NT2/D1 (cell line): ENCODE results near the gene THSD7A.

Experiments
- DNase-seq: peaks from one replicate; pipeline ENCODE4 v3.0.0-alpha.2; 2011; ENCODE audit warnings: low read depth, low spot score
- H3K27me3 ChIP-seq: 2 replicates; pipeline ENCODE4 v1.6.0; 2011; ENCODE audit warnings: mild to moderate bottlenecking; ENCODE audit not compliant: insufficient read length, insufficient read depth
- H3K36me3 ChIP-seq: 2 replicates; pipeline ENCODE4 v1.6.1; 2011; ENCODE audit warnings: mild to moderate bottlenecking, low read length, mixed read lengths; ENCODE audit not compliant: insufficient read depth, insufficient read length
- H3K4me1 ChIP-seq: 2 replicates; pipeline ENCODE4 v1.5.1; 2011; ENCODE audit not compliant: insufficient read depth, insufficient read length
- H3K4me3 ChIP-seq: 2 replicates; pipeline ENCODE4 v1.5.1; 2011; ENCODE audit warnings: low read depth; ENCODE audit not compliant: insufficient read length
- H3K9ac ChIP-seq: 2 replicates; pipeline ENCODE4 v1.6.0; 2011; ENCODE audit warnings: low read depth; ENCODE audit not compliant: insufficient read length
- H3K9me3 ChIP-seq: 2 replicates; pipeline ENCODE4 v1.5.1; 2011; ENCODE audit warnings: mild to moderate bottlenecking, low read length; ENCODE audit not compliant: insufficient read depth
- SUZ12 ChIP-seq: IDR thresholded peaks from 2 replicates; pipeline ENCODE4 v1.6.1; 2011; ENCODE audit not compliant: insufficient read length, insufficient read depth; ENCODE audit errors: extremely low read depth
- YY1 ChIP-seq: IDR thresholded peaks from 2 replicates; pipeline ENCODE4 v1.6.1; 2011; ENCODE audit not compliant: insufficient read length, insufficient read depth
- ZNF274 ChIP-seq: IDR thresholded peaks from 2 replicates; pipeline ENCODE4 v1.6.1; 2011; ENCODE audit warnings: mild to moderate bottlenecking, low read depth, low read length

The THSD7A gene

DNA sequence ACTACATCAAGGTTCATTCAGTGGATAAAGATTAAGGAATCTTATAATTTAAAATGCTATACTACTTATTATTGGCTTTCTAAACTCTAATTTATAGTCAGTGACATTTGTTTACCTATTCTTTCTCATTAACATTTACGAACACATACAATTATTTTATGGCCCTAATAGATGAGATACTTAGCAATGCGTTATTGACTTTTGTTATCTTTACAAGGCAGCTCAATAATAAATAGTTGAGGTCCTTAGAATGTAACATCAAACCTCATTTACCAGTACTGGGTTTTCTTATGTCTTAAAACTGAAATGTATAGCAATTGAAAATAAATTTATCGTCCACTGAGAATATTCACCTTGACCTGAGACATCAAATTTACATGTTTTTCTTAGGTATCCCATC, 89.0 kb downstream of the THSD7A start:
- TF ChIP-seq YY1 = no peak

DNA sequence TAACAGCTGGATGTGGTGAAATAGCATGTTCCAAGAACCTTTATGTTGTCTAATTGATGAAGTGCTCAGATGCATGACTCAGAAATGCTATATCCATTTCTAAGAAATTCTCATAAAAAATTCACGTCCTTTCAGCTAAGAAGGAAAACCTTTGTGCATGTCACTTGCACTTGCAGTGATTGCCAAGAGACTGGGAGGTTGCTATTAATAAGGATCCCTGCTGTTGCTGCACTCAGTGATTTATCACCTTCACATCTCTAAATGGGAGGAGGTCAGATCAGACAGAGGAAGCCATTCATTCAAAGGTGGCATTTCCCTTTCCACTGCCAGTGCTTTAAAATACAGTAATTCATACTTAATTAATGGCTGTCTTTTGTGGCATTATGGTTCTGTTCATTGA, 89.5 kb downstream of the THSD7A start:
- DNase-seq = no peak
- H3K36me3 ChIP-seq = no peaks in the 10 kb centered on the region
- H3K4me3 ChIP-seq = no peak overlapping the region
- H3K27me3 ChIP-seq = no peaks in the 10 kb centered on the region
- H3K9ac ChIP-seq = no peak overlapping the region
- TF ChIP-seq YY1 (no peak), ZNF274 (no peak), SUZ12 (no peak)
- H3K4me1 ChIP-seq = no peaks in the 10 kb centered on the region
- no peaks in the 10 kb centered on the region for H3K9me3 ChIP-seq

More for the DNA sequence above, 89.0 kb downstream of the THSD7A start:
- H3K9ac ChIP-seq = no peak overlapping the region
- no peaks in the 10 kb centered on the region for H3K27me3 ChIP-seq
- no peak for DNase-seq
- H3K9me3 ChIP-seq = no peaks in the 10 kb centered on the region
- no peak overlapping the region for H3K4me3 ChIP-seq
- H3K36me3 ChIP-seq = no peaks in the 10 kb centered on the region
- no peaks in the 10 kb centered on the region for H3K4me1 ChIP-seq

DNA sequence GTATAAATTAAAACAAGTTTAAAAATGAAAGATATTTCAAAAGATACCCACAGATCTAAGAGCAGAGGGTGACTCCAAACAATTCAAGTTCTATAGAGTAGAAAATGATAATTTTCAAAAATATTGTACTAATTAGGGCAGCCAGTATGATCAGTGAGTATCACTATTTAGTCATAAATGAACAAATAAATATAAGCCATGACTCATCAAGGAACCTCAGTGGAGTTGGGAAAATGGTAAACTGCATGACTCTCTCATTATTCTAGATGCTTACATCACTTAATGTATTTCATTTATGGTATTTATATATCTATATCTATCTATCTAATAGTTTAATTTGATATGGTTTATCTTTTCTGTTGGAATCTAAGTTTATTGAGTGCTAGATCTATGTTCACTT, 94.3 kb downstream of the THSD7A start:
- H3K36me3 ChIP-seq = no peaks in the 10 kb centered on the region
- no peak overlapping the region for H3K9ac ChIP-seq
- no peak for DNase-seq
- H3K9me3 ChIP-seq = no peaks in the 10 kb centered on the region
- H3K4me3 ChIP-seq = no peak overlapping the region
- no peak for TF ChIP-seq ZNF274
- no peak for TF ChIP-seq SUZ12
- TF ChIP-seq YY1 = no peak
- H3K27me3 ChIP-seq = no peaks in the 10 kb centered on the region
- no peaks in the 10 kb centered on the region for H3K4me1 ChIP-seq

DNA sequence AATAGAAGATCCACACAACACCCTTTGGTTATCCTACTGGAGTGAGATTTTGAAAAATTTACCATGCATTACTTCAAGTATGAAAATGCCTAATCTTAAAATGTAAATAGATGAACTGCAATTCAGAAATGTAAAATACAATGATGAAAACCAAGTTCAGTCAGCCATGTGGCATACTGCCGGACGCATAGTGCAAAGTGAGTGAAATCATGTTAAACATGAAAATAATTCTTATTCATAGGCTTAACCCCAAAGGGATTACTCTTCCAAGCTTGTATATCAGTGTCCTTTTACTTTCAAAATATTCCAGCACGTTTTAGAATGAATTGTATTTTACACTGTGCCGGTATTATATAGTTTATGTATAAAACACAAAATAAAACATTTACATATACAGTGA, 99.8 kb downstream of the THSD7A start:
- Histone ChIP-seq H3K27me3 (no peaks in the 10 kb centered on the region), H3K9ac (no peak overlapping the region), H3K36me3 (no peaks in the 10 kb centered on the region), H3K4me3 (no peak overlapping the region), H3K4me1 (no peaks in the 10 kb centered on the region), H3K9me3 (no peaks in the 10 kb centered on the region)
- DNase-seq = no peak
- TF ChIP-seq YY1 = no peak
- TF ChIP-seq SUZ12 = no peak
- no peak for TF ChIP-seq ZNF274

DNA sequence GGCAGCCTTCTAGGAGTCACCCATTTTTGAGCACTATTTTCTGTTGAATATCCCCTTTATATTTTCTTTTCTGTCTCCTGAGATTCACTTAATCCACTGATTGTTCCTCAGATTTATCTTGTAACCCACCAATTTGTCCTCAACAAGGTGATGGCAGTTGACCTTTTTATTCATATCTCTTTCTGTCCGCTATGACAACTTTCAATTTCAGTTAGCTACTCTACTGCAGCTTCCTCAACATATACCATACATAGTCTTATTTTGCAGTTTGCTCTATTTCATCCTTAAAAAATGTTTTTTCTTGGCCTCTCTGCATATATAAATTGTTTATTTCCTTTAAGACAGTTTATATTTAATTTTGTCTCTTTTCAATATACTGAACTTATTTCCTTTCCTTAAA, 101.3 kb downstream of the THSD7A start:
- Histone ChIP-seq H3K9ac (no peak overlapping the region), H3K36me3 (no peaks in the 10 kb centered on the region), H3K9me3 (no peaks in the 10 kb centered on the region), H3K4me1 (no peaks in the 10 kb centered on the region), H3K4me3 (no peak overlapping the region), H3K27me3 (no peaks in the 10 kb centered on the region)
- TF ChIP-seq ZNF274 (no peak), YY1 (no peak), SUZ12 (no peak)
- no peak for DNase-seq

DNA sequence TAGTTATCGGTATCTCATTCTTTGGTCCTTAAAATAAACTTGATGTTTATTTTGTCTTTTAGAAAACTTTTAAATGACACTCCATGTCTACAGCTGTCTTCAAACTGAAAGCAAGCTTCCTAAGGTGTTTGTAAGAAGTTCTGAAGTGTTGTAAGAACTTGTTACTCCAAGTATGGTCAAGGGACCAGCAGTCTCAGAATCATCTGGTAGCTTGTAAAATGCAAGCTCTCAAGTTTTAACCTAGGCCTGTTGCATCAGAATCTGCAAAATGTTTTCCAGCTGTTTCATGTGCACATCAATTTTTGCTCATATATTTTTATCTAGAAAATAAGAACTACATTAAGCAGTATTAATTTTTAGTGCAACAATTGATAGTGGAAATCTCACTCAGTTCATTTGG, 104.1 kb downstream of the THSD7A start:
- no peaks in the 10 kb centered on the region for H3K9me3 ChIP-seq
- H3K36me3 ChIP-seq = no peaks in the 10 kb centered on the region
- H3K4me1 ChIP-seq = no peaks in the 10 kb centered on the region
- no peaks in the 10 kb centered on the region for H3K27me3 ChIP-seq
- no peak overlapping the region for H3K4me3 ChIP-seq
- no peak overlapping the region for H3K9ac ChIP-seq
- TF ChIP-seq ZNF274 (no peak), SUZ12 (no peak), YY1 (no peak)
- DNase-seq = no peak

DNA sequence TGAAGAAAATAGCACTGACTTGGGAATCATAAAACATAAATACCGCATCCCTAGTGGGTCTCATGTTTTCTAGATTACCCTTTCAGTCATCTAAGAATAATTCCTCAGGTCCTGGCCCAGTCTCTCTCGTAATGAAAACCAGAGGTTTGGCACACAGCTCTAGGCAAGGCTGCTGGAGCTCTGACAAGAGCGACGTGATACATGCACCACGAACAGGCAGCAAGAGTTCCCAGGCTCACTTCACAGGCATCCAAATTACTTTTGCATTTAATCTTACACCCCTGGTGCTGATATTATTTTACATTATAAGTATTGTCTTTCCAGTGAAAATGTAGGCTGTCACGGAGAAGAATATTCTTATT, 105.2 kb downstream of the THSD7A start:
- no peaks in the 10 kb centered on the region for H3K36me3 ChIP-seq
- no peak overlapping the region for H3K9ac ChIP-seq
- no peaks in the 10 kb centered on the region for H3K27me3 ChIP-seq
- no peaks in the 10 kb centered on the region for H3K9me3 ChIP-seq
- H3K4me1 ChIP-seq = no peaks in the 10 kb centered on the region
- no peak overlapping the region for H3K4me3 ChIP-seq
- no peak for TF ChIP-seq SUZ12
- TF ChIP-seq YY1 = no peak
- TF ChIP-seq ZNF274 = no peak
- DNase-seq = no peak

DNA sequence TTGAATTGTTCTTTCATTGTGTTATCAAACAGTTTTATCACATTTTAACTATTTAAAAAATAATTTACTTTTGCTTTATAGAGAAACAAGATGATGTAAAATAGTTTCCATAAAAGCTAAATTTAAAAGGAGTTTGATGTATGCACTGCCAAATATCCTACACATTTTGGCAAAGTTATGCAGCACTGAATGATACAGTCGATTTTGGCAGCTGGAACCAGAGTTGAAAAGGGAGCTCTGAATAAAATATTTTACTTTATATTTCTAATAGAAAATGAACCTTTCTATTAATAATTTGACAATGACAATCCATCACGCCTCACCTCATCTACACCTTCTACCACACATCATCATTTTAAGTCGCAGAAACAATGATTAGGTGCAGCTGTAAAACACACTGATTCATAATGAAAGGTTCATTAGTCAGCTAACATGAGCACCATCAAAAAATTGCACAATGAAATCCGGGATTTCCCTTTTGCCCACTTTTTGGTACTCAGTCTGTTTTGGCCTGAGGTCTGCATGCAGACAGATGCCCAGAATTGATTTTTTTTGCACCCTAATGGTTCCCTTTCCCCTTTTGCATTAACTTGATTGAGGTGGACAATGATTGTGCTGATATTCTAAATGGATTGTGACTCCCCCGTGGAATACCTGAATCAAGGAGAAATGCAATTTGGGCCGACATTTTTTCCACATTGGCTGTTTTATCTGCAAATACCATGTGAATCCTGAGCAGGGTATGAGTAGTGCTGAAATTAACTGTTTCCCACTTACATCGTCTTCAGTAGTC, 105.8 kb downstream of the THSD7A start:
- Histone ChIP-seq H3K36me3 (no peaks in the 10 kb centered on the region), H3K4me1 (no peaks in the 10 kb centered on the region), H3K4me3 (no peak overlapping the region), H3K27me3 (no peaks in the 10 kb centered on the region), H3K9me3 (no peaks in the 10 kb centered on the region), H3K9ac (no peak overlapping the region)
- no peak for DNase-seq
- no peak for TF ChIP-seq ZNF274
- no peak for TF ChIP-seq YY1
- no peak for TF ChIP-seq SUZ12
